Adipocyte (in vitro differentiated cells): ENCODE data around the gene MAGI1.

Experiments used
- DNase-seq: peaks from one replicate; pipeline ENCODE4 v3.0.0-alpha.2; 2015; ENCODE audit warnings: low read depth
- H3K27me3 ChIP-seq: replicated peaks from 2 replicates; pipeline ENCODE4 v1.7.0; 2013; ENCODE audit warnings: mild to moderate bottlenecking, low read length, moderate library complexity; ENCODE audit not compliant: control insufficient read depth, insufficient read depth
- H3K36me3 ChIP-seq: 2 replicates; pipeline ENCODE4 v1.7.0; 2013; ENCODE audit warnings: low read length, mild to moderate bottlenecking, moderate library complexity; ENCODE audit not compliant: control insufficient read depth, insufficient read depth, severe bottlenecking
- H3K4me1 ChIP-seq: 2 replicates; pipeline ENCODE4 v1.7.0; 2013; ENCODE audit warnings: mild to moderate bottlenecking, low read length, moderate library complexity; ENCODE audit not compliant: control insufficient read depth, insufficient read depth
- H3K4me3 ChIP-seq: 2 replicates; pipeline ENCODE4 v1.7.0; 2013; ENCODE audit warnings: mild to moderate bottlenecking, low read length, moderate library complexity
- H3K9ac ChIP-seq: 2 replicates; pipeline ENCODE4 v1.7.0; 2013; ENCODE audit warnings: mild to moderate bottlenecking, low read length, moderate library complexity
- H3K9me3 ChIP-seq: 2 replicates; pipeline ENCODE4 v1.7.0; 2013; ENCODE audit warnings: mild to moderate bottlenecking, low read length, moderate library complexity; ENCODE audit not compliant: control insufficient read depth

MAGI1 gene

DNA sequence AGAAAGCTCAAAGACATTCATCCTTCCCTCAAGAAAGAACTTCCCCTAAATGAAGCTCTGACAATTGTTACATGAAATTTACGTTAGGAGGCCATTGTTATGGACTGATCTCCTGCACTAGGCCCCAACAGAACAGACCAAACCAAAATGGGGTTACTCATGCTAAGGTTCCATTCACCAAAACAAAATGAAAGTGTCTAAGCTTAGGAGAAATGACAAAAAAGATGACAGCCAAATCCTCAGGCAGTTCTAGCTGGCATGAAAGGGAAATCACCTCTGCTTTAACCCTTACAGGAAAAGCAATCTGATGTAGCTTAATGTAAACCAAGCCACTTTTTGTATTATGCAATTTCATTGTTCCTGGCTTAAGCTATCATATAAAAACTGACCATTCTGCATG is 271.2 kb downstream of the MAGI1 start:
- Histone ChIP-seq H3K4me3 (no peak overlapping the region), H3K9ac (no peak overlapping the region), H3K27me3 (no peaks in the 10 kb centered on the region), H3K9me3 (no peaks in the 10 kb centered on the region), H3K4me1 (no peaks in the 10 kb centered on the region), H3K36me3 (no peaks in the 10 kb centered on the region)
- no peak for DNase-seq

DNA sequence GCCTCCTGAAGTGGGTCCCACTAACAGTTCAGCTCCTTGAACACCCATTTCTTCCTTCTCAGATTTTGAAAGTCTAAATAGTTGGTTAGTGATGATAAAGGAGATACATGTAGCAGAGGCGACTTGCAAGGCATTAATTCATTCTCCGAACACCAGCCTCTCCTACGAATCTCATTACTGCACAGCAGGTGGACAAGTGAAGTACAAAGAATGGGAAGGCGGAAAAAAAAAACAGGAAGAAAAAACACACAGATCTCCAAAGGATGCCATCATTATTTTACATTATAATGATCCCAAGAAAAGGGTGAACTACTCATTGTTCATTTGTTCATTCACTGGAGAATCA is 276.5 kb downstream of the MAGI1 start:
- Histone ChIP-seq H3K36me3 (no peaks in the 10 kb centered on the region), H3K4me3 (no peak overlapping the region), H3K4me1 (no peaks in the 10 kb centered on the region), H3K9me3 (no peaks in the 10 kb centered on the region), H3K9ac (no peak overlapping the region), H3K27me3 (no peaks in the 10 kb centered on the region)
- DNase-seq = no peak

DNA sequence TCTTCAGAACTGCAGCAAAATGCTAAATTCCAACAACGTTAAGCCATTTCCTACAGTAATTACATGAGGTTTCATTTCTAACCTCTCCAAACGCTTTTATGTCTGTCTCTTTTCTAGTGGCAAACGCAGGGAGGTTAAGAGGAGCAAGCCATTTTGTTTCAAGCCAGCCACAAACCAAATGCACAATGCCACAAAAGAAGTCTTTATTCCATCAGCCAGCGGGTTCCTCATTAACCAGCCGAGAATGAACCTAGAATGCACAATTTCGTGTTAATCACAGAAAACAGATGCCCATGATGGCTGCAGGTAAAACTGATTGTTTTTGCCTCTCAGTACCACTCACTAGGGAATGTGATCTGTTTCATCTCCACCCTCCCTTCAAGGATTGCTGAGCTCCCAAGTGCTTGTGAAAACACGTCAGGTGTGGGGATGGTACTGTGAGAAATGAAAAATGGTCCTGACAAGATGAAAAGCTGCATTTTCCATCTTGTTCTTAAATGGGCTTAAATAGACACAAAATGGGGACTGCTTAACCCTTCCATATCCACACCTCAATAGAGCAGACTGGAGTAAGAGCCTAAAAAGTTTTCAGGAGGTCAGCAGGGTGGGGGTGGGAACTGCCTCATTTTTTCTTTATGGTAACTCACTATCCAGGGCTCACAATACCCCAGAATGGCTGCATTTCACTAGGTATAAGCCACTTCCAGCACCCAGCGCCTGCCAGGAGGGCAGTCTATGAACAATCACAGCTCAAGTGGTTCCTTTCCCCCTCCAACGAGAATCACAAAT is 277.1 kb downstream of the MAGI1 start:
- DNase-seq = no peak
- Histone ChIP-seq H3K4me3 (no peak overlapping the region), H3K27me3 (no peaks in the 10 kb centered on the region), H3K36me3 (no peaks in the 10 kb centered on the region), H3K4me1 (no peaks in the 10 kb centered on the region), H3K9ac (no peak overlapping the region), H3K9me3 (no peaks in the 10 kb centered on the region)

DNA sequence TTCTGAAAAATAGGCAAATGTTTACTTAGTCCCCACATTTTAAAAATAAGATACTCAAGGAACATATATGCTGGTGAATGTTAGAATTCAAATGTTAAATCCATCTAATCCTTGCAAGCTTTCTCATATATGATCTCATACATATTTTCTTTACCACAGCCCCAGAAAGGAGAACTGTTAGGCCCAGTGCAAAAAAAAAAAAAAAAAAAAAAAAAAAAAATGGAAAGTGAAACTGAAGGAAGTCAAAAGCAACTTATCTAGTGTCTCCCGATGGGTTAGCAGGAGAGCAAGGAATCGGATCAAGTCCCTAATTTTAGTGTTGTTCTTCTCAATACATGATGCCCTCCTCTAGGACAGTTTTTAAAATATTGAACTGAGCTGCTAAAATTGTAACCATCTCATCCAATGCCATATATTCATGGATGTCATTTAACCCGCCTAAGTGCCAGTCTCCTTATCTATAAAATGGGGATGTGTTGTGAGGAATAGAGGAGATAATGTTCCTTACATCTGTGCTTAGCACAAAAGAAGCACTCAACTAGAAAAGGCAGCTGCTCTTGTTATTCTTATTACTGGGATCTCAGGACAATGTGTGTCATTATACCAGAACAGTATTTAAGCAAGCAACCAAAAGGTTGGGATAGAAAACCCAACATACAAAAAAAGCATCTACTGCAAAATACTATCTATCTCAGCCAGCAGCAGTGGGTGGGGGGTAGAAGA is 279.7 kb downstream of the MAGI1 start:
- Histone ChIP-seq H3K4me3 (no peak overlapping the region), H3K27me3 (no peaks in the 10 kb centered on the region), H3K4me1 (no peaks in the 10 kb centered on the region), H3K9me3 (no peaks in the 10 kb centered on the region), H3K36me3 (no peaks in the 10 kb centered on the region), H3K9ac (no peak overlapping the region)
- peak; percentile 65 for DNase-seq

DNA sequence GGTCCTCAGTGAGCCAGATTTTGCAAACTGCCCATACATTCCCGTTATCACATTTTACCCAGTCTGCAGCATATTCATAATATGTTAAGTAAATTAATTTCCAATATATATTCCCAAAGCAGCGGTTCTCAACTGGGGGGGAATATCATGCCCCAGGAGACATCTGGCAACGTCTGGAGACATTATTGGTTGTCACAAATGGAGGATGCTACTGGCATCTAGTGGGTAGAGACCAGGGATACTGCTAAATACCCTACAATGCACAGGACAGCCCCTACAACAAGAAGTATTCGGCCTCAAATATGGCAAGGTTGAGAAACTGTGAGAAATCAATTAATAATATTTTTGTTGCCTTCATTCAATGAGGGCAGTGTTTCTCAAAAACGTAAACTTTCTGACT is 280.3 kb downstream of the MAGI1 start:
- no peak for DNase-seq
- Histone ChIP-seq H3K27me3 (no peaks in the 10 kb centered on the region), H3K9ac (no peak overlapping the region), H3K4me3 (no peak overlapping the region), H3K36me3 (no peaks in the 10 kb centered on the region), H3K9me3 (no peaks in the 10 kb centered on the region), H3K4me1 (no peaks in the 10 kb centered on the region)

DNA sequence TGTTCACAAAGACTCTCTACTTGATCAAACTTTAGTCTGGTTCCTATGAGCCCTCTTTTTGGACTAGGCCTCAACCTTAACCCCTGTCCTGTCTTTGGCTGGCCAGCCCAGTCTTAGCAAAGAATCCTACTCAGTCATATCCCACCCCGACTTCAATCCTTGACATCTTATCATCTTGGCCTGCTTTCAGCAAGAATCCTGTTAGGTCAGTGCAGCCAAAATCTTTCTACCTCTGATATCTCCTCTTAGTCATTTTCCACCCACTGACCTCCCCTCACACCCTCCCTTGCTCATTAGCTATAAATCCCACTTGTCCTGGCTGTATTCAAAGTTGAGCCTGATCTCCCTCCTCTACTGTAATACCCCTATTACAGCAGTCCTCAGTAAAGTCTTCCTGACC is 286.1 kb downstream of the MAGI1 start:
- Histone ChIP-seq H3K36me3 (no peaks in the 10 kb centered on the region), H3K4me3 (no peak overlapping the region), H3K4me1 (peaks cover 2% of the 10 kb centered on the region), H3K9ac (no peak overlapping the region), H3K9me3 (no peaks in the 10 kb centered on the region), H3K27me3 (no peaks in the 10 kb centered on the region)
- DNase-seq = no peak

DNA sequence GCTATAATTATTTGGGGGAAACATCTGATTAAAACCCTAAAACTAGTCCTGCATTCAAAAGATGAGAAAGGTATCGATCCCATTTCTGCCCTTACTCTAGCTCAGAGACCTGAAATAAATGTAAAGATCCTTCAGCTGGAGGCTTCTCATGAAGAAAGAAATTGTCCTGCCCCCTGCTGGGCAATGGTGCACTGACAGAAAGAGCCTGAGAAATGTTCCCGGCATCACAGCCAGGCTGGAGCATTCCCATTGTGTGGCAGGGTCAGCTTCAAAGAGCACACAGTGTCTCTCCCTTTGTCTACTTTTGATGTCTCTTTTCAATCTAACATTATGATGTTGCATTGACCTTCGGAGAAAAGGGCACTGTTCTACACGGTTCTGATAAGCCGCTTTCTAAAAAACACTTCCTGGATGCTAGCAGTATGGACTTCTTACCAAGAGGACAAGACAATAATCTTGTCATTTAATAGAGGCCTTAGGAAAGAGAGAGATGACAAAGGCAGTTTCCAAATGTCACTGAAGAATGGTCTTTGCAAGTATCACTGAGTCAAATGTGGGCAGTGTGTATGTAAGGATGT is 287.5 kb downstream of the MAGI1 start:
- H3K9ac ChIP-seq = no peak overlapping the region
- no peak overlapping the region for H3K4me3 ChIP-seq
- no peaks in the 10 kb centered on the region for H3K9me3 ChIP-seq
- H3K4me1 ChIP-seq = peaks cover 4% of the 10 kb centered on the region
- DNase-seq = peak; percentile 74
- H3K27me3 ChIP-seq = no peaks in the 10 kb centered on the region
- H3K36me3 ChIP-seq = no peaks in the 10 kb centered on the region

DNA sequence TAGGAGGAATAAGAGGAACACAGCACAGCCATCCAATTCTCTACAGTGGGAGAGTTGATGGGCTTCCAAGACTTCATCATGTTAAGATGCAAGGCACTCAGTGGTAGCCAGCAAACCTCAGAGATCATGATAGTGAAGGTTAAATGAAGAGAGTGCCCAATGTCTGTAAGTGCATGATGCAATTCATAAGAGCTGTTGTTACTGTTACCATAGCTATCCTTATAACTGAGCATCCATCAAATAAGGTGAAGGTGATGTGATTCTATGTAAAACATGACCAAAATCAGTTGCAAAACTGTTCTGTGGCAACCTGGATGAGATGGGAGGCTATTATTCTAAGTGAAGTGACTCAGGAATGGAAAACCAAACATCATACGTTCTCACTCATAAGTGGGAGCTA is 289.7 kb downstream of the MAGI1 start:
- no peak overlapping the region for H3K4me3 ChIP-seq
- no peaks in the 10 kb centered on the region for H3K9me3 ChIP-seq
- peaks cover 4% of the 10 kb centered on the region for H3K4me1 ChIP-seq
- no peak overlapping the region for H3K9ac ChIP-seq
- DNase-seq = no peak
- no peaks in the 10 kb centered on the region for H3K36me3 ChIP-seq
- H3K27me3 ChIP-seq = no peaks in the 10 kb centered on the region

DNA sequence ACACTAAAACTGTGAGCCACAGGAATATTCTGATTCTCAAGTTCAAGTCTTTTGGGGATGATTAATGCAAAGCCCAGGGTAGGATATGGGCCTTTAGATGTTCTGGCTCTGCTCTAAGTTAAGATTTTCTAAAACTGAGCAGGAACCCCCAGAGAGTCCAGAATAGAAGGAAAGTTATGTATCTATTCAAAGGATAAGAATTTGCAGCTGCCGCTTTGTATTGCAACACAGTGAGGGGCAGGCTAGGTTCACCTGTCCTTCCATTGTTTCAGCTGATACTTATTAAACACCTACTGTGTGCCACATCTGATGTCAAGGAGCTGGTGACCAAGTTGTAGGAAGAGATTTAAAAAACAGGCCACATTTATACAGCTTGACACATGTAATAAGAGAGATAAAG is 290.4 kb downstream of the MAGI1 start:
- H3K36me3 ChIP-seq = no peaks in the 10 kb centered on the region
- no peaks in the 10 kb centered on the region for H3K27me3 ChIP-seq
- H3K4me3 ChIP-seq = no peak overlapping the region
- peaks cover 4% of the 10 kb centered on the region for H3K4me1 ChIP-seq
- no peak overlapping the region for H3K9ac ChIP-seq
- no peak for DNase-seq
- no peaks in the 10 kb centered on the region for H3K9me3 ChIP-seq

DNA sequence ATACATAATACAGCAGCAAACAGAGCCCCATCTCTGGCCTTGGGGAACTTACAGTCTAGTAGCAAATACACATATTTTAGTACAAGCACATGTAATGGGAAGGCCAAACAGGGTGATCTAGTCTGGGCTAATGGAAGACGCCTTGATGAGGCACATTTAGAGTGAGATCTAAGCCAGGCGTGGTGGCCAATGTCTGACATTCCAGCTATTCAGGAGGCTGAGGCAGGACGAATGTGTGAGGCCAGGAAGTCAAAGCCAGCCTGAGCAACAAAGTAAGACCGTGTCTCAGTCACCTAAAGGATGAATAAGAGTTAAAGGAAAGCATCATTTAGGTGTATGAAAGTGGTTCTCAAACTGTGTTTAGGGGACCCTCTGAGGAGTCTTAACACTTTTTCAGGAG is 291.9 kb downstream of the MAGI1 start:
- peaks cover 4% of the 10 kb centered on the region for H3K4me1 ChIP-seq
- no peak for DNase-seq

DNA sequence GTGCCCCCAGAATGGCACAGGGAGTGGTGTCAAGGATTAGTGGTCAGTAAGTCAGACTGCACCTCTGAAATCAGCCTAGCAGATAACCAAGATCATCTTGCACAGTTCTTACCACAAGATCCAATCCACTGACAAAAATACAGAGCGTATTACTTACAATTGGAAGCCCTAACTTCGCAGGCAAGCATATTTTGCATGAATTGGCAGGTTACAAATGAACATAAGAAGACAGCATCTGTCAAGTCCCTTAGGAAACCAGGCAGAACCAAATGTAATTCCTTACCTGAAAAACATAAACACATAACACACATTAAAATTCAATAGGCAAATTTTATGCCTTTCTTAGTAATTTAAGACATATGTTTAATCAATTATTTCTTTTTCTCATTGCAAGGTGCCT is 293.4 kb downstream of the MAGI1 start:
- Histone ChIP-seq H3K4me3 (no peak overlapping the region), H3K9ac (no peak overlapping the region), H3K36me3 (no peaks in the 10 kb centered on the region), H3K9me3 (no peaks in the 10 kb centered on the region), H3K27me3 (no peaks in the 10 kb centered on the region), H3K4me1 (peaks cover 4% of the 10 kb centered on the region)
- DNase-seq = no peak

More for the DNA sequence above, 291.9 kb downstream of the MAGI1 start:
- no peak overlapping the region for H3K4me3 ChIP-seq
- no peaks in the 10 kb centered on the region for H3K27me3 ChIP-seq
- H3K9me3 ChIP-seq = no peaks in the 10 kb centered on the region
- no peaks in the 10 kb centered on the region for H3K36me3 ChIP-seq
- no peak overlapping the region for H3K9ac ChIP-seq
